ENCODE results near the gene ETNK1.
"Not testable (repeated sequence)": the region's sequence is repeated elsewhere in the genome, so short reads cannot be mapped to it uniquely, and the experiment has no call there.

Gene ETNK1

GRCh38 chr12:22687361-22688076 is 62.5 kb downstream of the ETNK1 start:
- TF ChIP-seq CTCF (IDR thresholded peaks at IDR 0.05; ENCODE audit: control extremely low read depth, extremely low read depth, low read depth, missing control alignments), result no peak
- POLR2A ChIA-PET, result no interaction called here
- CTCF ChIA-PET, result interaction anchor here (0.9 to 2.3 kb wide), 6 partner anchors 12 to 59 kb away, joined by 3 to 8 read pairs (median 3); no protein-coding TSS in a partner anchor
- no peak for DNase-seq (ENCODE audit: extremely low spot score)

GRCh38 chr12:22689876-22690275 is 64.9 kb downstream of the ETNK1 start:
- ChIA-PET POLR2A (no interaction called here), CTCF (interaction anchor here (1.4 kb wide), 1 partner anchor 19 kb away, joined by 3 read pairs; no protein-coding TSS in a partner anchor)
- DNase-seq (ENCODE audit: extremely low spot score), result no peak
- no peak for TF ChIP-seq CTCF (IDR thresholded peaks at IDR 0.05; ENCODE audit: control extremely low read depth, extremely low read depth, low read depth, missing control alignments)

GRCh38 chr12:22691319-22691718 is 66.3 kb downstream of the ETNK1 start:
- DNase-seq (ENCODE audit: extremely low spot score), result no peak
- CTCF ChIA-PET, result interaction anchor here (1.4 kb wide), 1 partner anchor 20 kb away, joined by 3 read pairs; no protein-coding TSS in a partner anchor
- no peak for TF ChIP-seq CTCF (IDR thresholded peaks at IDR 0.05; ENCODE audit: control extremely low read depth, extremely low read depth, low read depth, missing control alignments)
- POLR2A ChIA-PET, result no interaction called here

GRCh38 chr12:22692467-22692866 is 67.5 kb downstream of the ETNK1 start:
- DNase-seq (ENCODE audit: extremely low spot score); POLR2A ChIA-PET; CTCF ChIA-PET: not testable (repeated sequence)

GRCh38 chr12:22692964-22693555 is 68.1 kb downstream of the ETNK1 start:
- TF ChIP-seq CTCF (IDR thresholded peaks at IDR 0.05; ENCODE audit: control extremely low read depth, extremely low read depth, low read depth, missing control alignments), result no peak
- POLR2A ChIA-PET, result no interaction called here
- CTCF ChIA-PET, result no interaction called here
- DNase-seq (ENCODE audit: extremely low spot score), result no peak

GRCh38 chr12:22698576-22698975 is 73.6 kb downstream of the ETNK1 start:
- DNase-seq (ENCODE audit: extremely low spot score), result no peak
- POLR2A ChIA-PET, result no interaction called here
- CTCF ChIA-PET, result interaction anchor here (1.7 kb wide), 1 partner anchor 10 kb away, joined by 7 read pairs; no protein-coding TSS in a partner anchor
- TF ChIP-seq CTCF (IDR thresholded peaks at IDR 0.05; ENCODE audit: control extremely low read depth, extremely low read depth, low read depth, missing control alignments), result no peak

- POLR2A ChIA-PET; DNase-seq (ENCODE audit: extremely low spot score): not testable (repeated sequence)
- CTCF ChIA-PET, result interaction anchor here (1.4 to 1.7 kb wide), 2 partner anchors 9 to 12 kb away, joined by 4 to 7 read pairs; no protein-coding TSS in a partner anchor
Observed at GRCh38 chr12:22699705-22700104, 74.7 kb downstream of the ETNK1 start.
